ENCODE measurements around the gene GRID2IP. TPM values are rescaled to one million over a fixed set of nuclear protein-coding genes. Genes with fewer than 3 reads are reported as not detected.

Gene GRID2IP
- total RNA-seq, 4 donors from 2014 or later, result not detected

- Histone ChIP-seq H3K4me3 (no peak overlapping the region), H3K27ac (no peak overlapping the region), H3K4me1 (peaks cover 0 to 21% (median 3%) of the 10 kb centered on the region in 4 donors), H3K36me3 (no peaks in the 10 kb centered on the region), H3K27me3 (peaks cover 0 to 98% of the 10 kb centered on the region in 2 donors), H3K9me3 (no peaks in the 10 kb centered on the region)
- 24 to 40% methylated on average over 12 of the region's 12 CpGs for WGBS, 2 donors
- no peak for DNase-seq (ENCODE audit: low spot score in 2 of 2)
- TF ChIP-seq CTCF (IDR thresholded peaks at IDR 0.05), result no peak
- TF ChIP-seq POLR2A (IDR thresholded peaks at IDR 0.05), result no peak
- TF ChIP-seq EP300 (IDR thresholded peaks at IDR 0.05), result no peak
Observed at GRCh38 chr7:6533893-6534495, 17.3 kb downstream of the GRID2IP start.

GRCh38 chr7:6532516-6532915 lies 18.7 kb downstream of the GRID2IP start:
- Histone ChIP-seq H3K27me3 (peaks cover 0 to 98% of the 10 kb centered on the region in 2 donors), H3K4me1 (peaks cover 0 to 21% (median 3%) of the 10 kb centered on the region in 4 donors), H3K36me3 (no peaks in the 10 kb centered on the region), H3K9me3 (no peaks in the 10 kb centered on the region), H3K27ac (no peak overlapping the region), H3K4me3 (no peak overlapping the region)
- DNase-seq (ENCODE audit: low spot score in 2 of 2), result no peak
- TF ChIP-seq POLR2A (IDR thresholded peaks at IDR 0.05), result no peak
- no peak for TF ChIP-seq CTCF (IDR thresholded peaks at IDR 0.05)
- no peak for TF ChIP-seq EP300 (IDR thresholded peaks at IDR 0.05)
- WGBS, 2 donors, result 44 to 45% methylated on average over 3 to 7 of the region's 7 CpGs

- Histone ChIP-seq H3K27ac (no peak overlapping the region), H3K36me3 (no peaks in the 10 kb centered on the region), H3K4me3 (peak overlapping the region in 1 of 4 donors; percentile 42), H3K9me3 (no peaks in the 10 kb centered on the region), H3K4me1 (peaks cover 0 to 20% (median 3%) of the 10 kb centered on the region in 4 donors), H3K27me3 (peaks cover 0 to 98% of the 10 kb centered on the region in 2 donors)
- no peak for DNase-seq (ENCODE audit: low spot score in 2 of 2)
- 31 to 35% methylated on average over 18 to 19 of the region's 19 CpGs for WGBS, 2 donors
- TF ChIP-seq POLR2A (IDR thresholded peaks at IDR 0.05) (no peak), EP300 (IDR thresholded peaks at IDR 0.05) (no peak), CTCF (IDR thresholded peaks at IDR 0.05) (no peak)
Observed at GRCh38 chr7:6531492-6532279, 19.6 kb downstream of the GRID2IP start.

DNA sequence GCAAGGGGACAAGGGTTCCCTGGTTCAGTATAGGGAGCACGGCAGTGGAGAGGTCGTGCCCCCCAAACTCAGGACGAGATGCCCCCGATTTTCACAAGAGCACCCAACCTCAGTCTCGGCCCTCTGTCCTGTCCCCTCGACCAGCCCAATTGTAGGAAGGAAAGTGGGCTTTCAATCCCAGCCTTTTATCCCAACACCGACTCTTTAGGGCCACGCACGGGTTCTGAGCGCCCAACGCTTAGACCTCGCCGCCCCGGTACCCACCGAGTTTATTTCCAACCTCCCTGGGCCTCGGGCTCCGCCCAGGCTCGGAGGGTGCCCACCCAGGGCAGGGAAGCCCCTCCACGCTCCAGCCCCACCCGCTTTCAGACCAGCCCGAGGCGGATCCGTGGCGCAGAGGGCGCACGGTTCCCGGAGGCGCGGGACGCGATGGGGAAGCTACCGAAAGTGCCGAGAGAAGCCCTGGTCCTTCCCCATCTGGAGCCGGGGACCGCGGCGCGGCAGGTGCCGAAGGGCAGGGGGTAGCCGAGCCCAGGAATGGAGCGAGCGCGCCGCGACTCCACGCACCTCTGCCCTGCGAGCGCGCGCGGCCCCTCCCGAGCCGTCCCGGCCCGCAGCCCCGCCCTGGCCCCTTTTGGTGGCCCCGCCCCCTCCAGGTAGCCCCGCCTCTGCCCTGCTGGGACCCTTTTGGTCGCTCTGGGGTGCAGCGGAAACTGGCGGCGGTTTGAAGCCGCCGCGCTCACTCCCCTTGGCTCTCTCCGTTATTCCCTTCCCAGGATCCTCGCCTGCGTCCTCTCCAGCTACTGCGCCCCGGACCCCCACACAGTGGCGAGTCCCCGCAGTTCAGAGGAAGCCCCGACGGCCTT lies 20.4 kb downstream of the GRID2IP start:
- no peak overlapping the region for H3K27ac ChIP-seq
- no peak for DNase-seq (ENCODE audit: low spot score in 2 of 2)
- no peaks in the 10 kb centered on the region for H3K9me3 ChIP-seq
- H3K36me3 ChIP-seq, result no peaks in the 10 kb centered on the region
- TF ChIP-seq EP300 (IDR thresholded peaks at IDR 0.05), result no peak
- H3K4me1 ChIP-seq, result peaks cover 0 to 20% (median 0%) of the 10 kb centered on the region in 4 donors
- peak overlapping the region in 2 of 4 donors; percentile 26 to 42 for H3K4me3 ChIP-seq
- 2 to 5% methylated on average over 25 to 35 of the region's 74 CpGs for WGBS, 2 donors
- H3K27me3 ChIP-seq, result peaks cover 0 to 95% of the 10 kb centered on the region in 2 donors

- no peaks in the 10 kb centered on the region for H3K36me3 ChIP-seq
- no peak overlapping the region for H3K27ac ChIP-seq
- DNase-seq (ENCODE audit: low spot score in 2 of 2), result no peak
- peaks cover 0 to 95% of the 10 kb centered on the region in 2 donors for H3K27me3 ChIP-seq
- H3K4me1 ChIP-seq, result peaks cover 0 to 20% (median 0%) of the 10 kb centered on the region in 4 donors
- H3K4me3 ChIP-seq, result no peak overlapping the region
- TF ChIP-seq EP300 (IDR thresholded peaks at IDR 0.05) (no peak), CTCF (IDR thresholded peaks at IDR 0.05) (no peak), POLR2A (IDR thresholded peaks at IDR 0.05) (no peak)
- 51 to 53% methylated on average over 6 of the region's 6 CpGs for WGBS, 2 donors
- H3K9me3 ChIP-seq, result no peaks in the 10 kb centered on the region
Observed at GRCh38 chr7:6529643-6530042, 21.6 kb downstream of the GRID2IP start.

All from tibial nerve (tissue), 4 donors.